HL-60 (cell line): ENCODE data around the gene ASGR1.
A peak's percentile ranks its signal among the peaks of the same experiment; 100 is the strongest.

Experiments
- DNase-seq, 2 experiments: peaks; one replicate each; pipeline ENCODE4 v3.0.0-alpha.2; 2010 to 2020; ENCODE audit warnings: low read depth in 1 of 2, low spot score in 1 of 2
- H3K27ac ChIP-seq: fragments of 250-450 bp; sonication (Bioruptor Pico); replicated peaks from 2 replicates; pipeline ENCODE4 v1.5.1; 2020; ENCODE audit warnings: mild to moderate bottlenecking, moderate library complexity
- H3K27me3 ChIP-seq: fragments of 250-450 bp; sonication (Bioruptor Pico); 2 replicates; pipeline ENCODE4 v1.5.1; 2021; ENCODE audit warnings: mild to moderate bottlenecking, moderate library complexity; ENCODE audit not compliant: insufficient read depth, poor library complexity, severe bottlenecking
- H3K4me3 ChIP-seq: replicated peaks from 2 replicates; pipeline ENCODE4 v1.5.1; 2011; ENCODE audit warnings: mild to moderate bottlenecking, control low read depth, low read length; ENCODE audit not compliant: insufficient read depth
- GABPA ChIP-seq: IDR thresholded peaks from 2 replicates; pipeline ENCODE4 v1.6.1; 2012; ENCODE audit warnings: low read depth
- POLR2AphosphoS5 ChIP-seq: IDR thresholded peaks from 2 replicates; pipeline ENCODE4 v1.6.1; 2012; ENCODE audit warnings: low read depth
- SPI1 ChIP-seq: IDR thresholded peaks from 2 replicates; pipeline ENCODE4 v1.6.1; 2012; ENCODE audit warnings: low read depth, mild to moderate bottlenecking, borderline replicate concordance
- TF ChIP-seq, protein P1 (sequence below): IDR thresholded peaks from 2 replicates; pipeline ENCODE4 v1.6.1; 2012; ENCODE audit warnings: low read depth; ENCODE audit not compliant: insufficient replicate concordance
- TF ChIP-seq, protein P2 (sequence below): IDR thresholded peaks from one replicate; pipeline ENCODE4 v1.5.1; 2011; ENCODE audit warnings: low read length, control low read depth, inconsistent platforms; ENCODE audit not compliant: insufficient read depth

Gene ASGR1

DNA sequence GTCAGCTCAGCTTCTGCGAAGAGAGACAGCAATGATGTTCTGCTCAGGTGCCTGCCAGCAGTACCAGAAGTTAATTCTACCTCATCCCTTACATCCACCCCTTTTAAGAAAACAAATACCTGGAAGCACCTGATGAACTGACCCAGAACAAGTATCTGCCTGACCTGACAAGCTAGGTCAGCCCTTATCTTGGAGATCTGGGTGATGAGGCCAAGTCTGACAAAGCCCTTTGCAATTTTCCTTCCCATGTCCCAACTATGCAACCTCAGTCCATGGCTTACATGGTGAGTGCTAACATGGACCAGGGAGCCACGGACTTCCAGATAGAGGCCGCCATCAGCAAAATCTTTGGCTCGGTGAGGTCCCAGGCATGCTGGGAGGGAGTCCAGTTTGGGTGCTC lies 44.2 kb upstream of the ASGR1 start:
- DNase-seq, result no peak
- H3K27ac ChIP-seq, result no peak overlapping the region

DNA sequence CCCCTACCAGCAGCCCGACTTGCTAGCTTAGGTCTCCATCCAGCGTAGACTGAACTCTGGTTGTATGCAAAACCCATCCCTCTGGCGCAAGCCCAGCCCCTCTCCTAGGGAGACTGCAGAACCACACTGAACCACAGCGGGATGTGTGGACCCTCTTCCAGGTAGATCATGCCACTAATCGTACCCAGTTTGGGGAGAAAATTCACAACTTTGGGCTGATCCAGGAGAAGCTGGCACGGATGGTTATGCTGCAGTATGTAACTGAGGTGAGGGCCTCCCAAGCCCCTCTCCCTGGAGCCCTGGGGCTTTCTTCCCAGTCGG lies 43.8 kb upstream of the ASGR1 start:
- H3K27ac ChIP-seq, result no peak overlapping the region
- TF ChIP-seq SPI1 (no peak), GABPA (no peak), POLR2AphosphoS5 (no peak)
- TF ChIP-seq, protein P1, sequence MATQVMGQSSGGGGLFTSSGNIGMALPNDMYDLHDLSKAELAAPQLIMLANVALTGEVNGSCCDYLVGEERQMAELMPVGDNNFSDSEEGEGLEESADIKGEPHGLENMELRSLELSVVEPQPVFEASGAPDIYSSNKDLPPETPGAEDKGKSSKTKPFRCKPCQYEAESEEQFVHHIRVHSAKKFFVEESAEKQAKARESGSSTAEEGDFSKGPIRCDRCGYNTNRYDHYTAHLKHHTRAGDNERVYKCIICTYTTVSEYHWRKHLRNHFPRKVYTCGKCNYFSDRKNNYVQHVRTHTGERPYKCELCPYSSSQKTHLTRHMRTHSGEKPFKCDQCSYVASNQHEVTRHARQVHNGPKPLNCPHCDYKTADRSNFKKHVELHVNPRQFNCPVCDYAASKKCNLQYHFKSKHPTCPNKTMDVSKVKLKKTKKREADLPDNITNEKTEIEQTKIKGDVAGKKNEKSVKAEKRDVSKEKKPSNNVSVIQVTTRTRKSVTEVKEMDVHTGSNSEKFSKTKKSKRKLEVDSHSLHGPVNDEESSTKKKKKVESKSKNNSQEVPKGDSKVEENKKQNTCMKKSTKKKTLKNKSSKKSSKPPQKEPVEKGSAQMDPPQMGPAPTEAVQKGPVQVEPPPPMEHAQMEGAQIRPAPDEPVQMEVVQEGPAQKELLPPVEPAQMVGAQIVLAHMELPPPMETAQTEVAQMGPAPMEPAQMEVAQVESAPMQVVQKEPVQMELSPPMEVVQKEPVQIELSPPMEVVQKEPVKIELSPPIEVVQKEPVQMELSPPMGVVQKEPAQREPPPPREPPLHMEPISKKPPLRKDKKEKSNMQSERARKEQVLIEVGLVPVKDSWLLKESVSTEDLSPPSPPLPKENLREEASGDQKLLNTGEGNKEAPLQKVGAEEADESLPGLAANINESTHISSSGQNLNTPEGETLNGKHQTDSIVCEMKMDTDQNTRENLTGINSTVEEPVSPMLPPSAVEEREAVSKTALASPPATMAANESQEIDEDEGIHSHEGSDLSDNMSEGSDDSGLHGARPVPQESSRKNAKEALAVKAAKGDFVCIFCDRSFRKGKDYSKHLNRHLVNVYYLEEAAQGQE, result no peak
- TF ChIP-seq, protein P2, sequence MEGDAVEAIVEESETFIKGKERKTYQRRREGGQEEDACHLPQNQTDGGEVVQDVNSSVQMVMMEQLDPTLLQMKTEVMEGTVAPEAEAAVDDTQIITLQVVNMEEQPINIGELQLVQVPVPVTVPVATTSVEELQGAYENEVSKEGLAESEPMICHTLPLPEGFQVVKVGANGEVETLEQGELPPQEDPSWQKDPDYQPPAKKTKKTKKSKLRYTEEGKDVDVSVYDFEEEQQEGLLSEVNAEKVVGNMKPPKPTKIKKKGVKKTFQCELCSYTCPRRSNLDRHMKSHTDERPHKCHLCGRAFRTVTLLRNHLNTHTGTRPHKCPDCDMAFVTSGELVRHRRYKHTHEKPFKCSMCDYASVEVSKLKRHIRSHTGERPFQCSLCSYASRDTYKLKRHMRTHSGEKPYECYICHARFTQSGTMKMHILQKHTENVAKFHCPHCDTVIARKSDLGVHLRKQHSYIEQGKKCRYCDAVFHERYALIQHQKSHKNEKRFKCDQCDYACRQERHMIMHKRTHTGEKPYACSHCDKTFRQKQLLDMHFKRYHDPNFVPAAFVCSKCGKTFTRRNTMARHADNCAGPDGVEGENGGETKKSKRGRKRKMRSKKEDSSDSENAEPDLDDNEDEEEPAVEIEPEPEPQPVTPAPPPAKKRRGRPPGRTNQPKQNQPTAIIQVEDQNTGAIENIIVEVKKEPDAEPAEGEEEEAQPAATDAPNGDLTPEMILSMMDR, result no peak
- H3K27me3 ChIP-seq, result no peaks in the 10 kb centered on the region
- no peak for DNase-seq
- no peak overlapping the region for H3K4me3 ChIP-seq

More for the DNA sequence above, 44.2 kb upstream of the ASGR1 start:
- Histone ChIP-seq H3K27me3 (no peaks in the 10 kb centered on the region), H3K4me3 (no peak overlapping the region)
- no peak for TF ChIP-seq GABPA
- TF ChIP-seq, protein P1, result no peak
- TF ChIP-seq POLR2AphosphoS5, result no peak
- TF ChIP-seq SPI1, result no peak
- TF ChIP-seq, protein P2, result no peak

DNA sequence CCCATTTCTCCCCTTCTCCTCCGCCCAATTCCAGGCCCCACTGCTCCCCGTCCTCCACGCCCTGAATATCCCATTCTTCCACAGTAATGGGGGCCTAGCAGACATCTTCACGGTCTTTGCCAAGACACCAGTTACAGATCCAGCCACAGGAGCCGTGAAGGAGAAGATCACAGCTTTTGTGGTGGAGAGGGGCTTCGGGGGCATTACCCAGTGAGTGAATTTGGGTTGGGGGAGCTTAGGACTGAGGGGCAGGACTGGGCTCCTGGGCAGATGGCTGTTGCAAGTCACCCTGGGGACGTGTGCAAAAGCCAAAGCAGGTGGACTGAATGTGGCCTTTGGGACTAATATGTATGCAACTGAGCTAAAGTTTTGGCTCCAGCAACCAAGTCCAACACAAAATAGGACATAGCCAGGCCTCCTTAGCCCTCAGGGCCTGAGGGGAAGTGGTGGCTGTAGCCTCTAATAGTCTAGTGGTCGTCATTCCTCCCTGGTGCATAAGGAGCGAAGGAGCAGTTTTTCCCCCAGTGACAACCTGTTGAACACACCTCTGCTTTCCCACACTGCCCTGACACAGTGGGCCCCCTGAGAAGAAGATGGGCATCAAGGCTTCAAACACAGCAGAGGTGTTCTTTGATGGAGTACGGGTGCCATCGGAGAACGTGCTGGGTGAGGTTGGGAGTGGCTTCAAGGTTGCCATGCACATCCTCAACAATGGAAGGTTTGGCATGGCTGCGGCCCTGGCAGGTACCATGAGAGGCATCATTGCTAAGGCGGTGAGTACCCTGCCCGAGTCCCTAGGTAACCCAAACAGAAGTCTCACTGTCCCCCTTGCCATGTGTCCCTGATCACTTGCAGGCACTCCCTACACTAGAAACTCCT lies 43.2 kb upstream of the ASGR1 start:
- Histone ChIP-seq H3K4me3 (no peak overlapping the region), H3K27me3 (no peaks in the 10 kb centered on the region), H3K27ac (no peak overlapping the region)
- no peak for DNase-seq
- TF ChIP-seq POLR2AphosphoS5, result peak; percentile 26; the same call in 1 of the 2 replicates
- TF ChIP-seq GABPA, result no peak

DNA sequence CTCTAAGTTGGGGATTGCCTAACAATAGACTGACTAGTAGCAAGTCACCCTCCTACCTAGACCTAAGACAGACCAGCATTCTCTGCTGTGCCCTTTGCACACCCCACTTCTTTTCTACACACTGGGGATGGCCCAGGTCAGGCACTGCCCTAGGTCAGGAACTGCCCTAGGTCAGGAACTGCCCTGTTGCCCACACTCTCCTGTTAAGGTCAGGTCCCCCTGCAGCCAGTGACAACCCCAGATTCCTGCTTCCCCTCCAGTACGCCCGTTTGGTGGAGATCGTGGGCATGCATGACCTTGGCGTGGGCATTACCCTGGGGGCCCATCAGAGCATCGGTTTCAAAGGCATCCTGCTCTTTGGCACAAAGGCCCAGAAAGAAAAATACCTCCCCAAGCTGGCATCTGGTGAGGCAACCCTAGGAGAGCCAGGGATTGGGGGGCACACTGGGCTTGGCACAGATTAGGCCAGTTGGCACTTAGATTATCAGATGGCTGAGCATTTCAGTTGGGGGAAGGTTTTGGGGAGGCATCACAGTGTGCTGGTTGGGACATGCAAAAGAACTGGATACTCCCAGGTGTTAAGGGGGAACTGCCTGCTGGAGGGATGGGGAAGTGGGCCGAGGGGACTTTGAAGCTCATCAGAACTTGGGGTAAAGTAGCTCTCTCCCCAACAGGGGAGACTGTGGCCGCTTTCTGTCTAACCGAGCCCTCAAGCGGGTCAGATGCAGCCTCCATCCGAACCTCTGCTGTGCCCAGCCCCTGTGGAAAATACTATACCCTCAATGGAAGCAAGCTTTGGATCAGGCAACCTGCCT lies 42.3 kb upstream of the ASGR1 start:
- TF ChIP-seq POLR2AphosphoS5 (no peak), SPI1 (no peak), GABPA (no peak)
- TF ChIP-seq, protein P1, result no peak
- TF ChIP-seq, protein P2, result no peak
- H3K4me3 ChIP-seq, result no peak overlapping the region
- no peak for DNase-seq
- no peak overlapping the region for H3K27ac ChIP-seq
- no peaks in the 10 kb centered on the region for H3K27me3 ChIP-seq
